KOPT-K1 (cell line): Measurements from ENCODE around the gene SLC22A1.
"Not testable (repeated sequence)": the region's sequence is repeated elsewhere in the genome, so short reads cannot be mapped to it uniquely, and the experiment has no call there.

Source experiments
- H3K27ac ChIP-seq: fragments of 200-600 bp; sonication (generic); 2 replicates; pipeline ENCODE4 v1.5.1; 2016; ENCODE audit warnings: antibody characterized with exemption, mild to moderate bottlenecking, low read depth, low read length; ENCODE audit not compliant: poor library complexity, severe bottlenecking
- H3K36me3 ChIP-seq: fragments of 200-600 bp; sonication (generic); 2 replicates; pipeline ENCODE4 v1.5.1; 2017; ENCODE audit warnings: antibody characterized with exemption, mild to moderate bottlenecking, low read length, moderate library complexity; ENCODE audit not compliant: insufficient read depth
- H3K9me3 ChIP-seq: fragments of 200-600 bp; sonication (generic); 2 replicates; pipeline ENCODE4 v1.5.1; 2017; ENCODE audit warnings: antibody characterized with exemption, low read length, mild to moderate bottlenecking; ENCODE audit not compliant: insufficient read depth, poor library complexity, severe bottlenecking

The SLC22A1 gene

GRCh38 chr6:160125105-160125504, 3.5 kb downstream of the SLC22A1 start:
- H3K36me3 ChIP-seq, H3K9me3 ChIP-seq, H3K27ac ChIP-seq: not testable (repeated sequence)

- Histone ChIP-seq H3K9me3 (no peaks in the 10 kb centered on the region), H3K36me3 (no peaks in the 10 kb centered on the region), H3K27ac (no peak overlapping the region)
These were observed 5.9 kb downstream of the SLC22A1 start for GRCh38 chr6:160127270-160128124.

DNA sequence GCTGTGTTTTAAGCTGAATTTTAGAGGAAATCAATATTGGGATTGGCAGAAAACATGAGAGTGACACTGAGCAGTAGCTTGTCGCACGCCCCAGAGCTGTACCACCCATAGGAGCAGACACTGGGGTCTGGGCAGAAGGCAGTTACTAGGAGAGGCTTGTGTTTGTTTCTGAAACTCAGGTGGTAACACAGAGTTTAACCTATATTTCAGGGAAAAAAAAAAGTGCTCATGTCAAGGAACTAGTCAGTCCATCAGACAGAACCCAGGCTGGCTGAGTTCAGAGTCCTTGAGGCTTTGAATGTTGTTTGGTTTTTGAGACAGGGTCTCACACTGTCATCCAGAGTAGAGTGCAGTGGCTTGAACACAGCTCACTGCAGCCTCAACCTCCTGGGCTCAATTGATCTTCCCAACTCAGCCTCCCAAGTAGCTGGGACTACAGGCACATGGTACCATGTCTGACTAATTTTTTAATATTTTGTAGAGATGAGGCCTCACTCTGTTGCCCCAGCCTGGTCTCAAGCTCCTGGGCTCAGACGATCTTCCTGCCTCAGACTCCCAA, 6.6 kb downstream of the SLC22A1 start:
- H3K9me3 ChIP-seq = no peaks in the 10 kb centered on the region
- H3K36me3 ChIP-seq = no peaks in the 10 kb centered on the region
- H3K27ac ChIP-seq = no peak overlapping the region

GRCh38 chr6:160128879-160129516, 7.4 kb downstream of the SLC22A1 start:
- Histone ChIP-seq H3K27ac (no peak overlapping the region), H3K9me3 (no peaks in the 10 kb centered on the region), H3K36me3 (no peaks in the 10 kb centered on the region)

DNA sequence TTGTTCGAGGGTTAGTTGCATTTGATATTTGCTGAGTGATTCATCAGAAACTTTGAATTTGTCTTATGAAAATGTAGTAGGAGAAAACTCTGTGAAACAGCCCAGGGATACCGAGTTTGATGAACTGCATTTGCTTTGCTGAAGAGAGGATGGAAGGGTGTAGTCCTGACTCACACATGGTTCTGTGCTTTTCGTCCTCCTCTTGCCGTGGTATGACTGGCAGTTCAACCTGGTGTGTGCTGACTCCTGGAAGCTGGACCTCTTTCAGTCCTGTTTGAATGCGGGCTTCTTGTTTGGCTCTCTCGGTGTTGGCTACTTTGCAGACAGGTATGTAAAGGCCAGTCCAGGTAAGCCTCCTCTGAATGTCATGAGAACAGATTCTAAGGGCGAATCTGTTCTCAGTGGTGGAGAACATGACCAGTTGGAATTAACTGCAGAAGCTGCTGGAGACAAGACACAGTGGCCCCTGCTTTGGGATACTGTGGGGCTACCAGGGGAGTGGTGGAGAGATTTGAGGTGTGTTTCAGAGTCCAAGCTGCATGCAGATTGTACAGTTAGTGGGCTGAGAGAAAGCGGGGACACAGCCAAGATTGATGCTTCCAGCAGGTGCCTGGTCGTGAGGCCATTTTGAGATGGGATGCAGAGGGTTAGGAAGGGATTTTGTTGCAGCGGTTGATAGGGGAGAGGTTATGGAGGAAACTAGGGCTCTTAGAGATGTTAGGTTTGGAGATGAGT, 8.4 kb downstream of the SLC22A1 start:
- no peaks in the 10 kb centered on the region for H3K36me3 ChIP-seq
- no peak overlapping the region for H3K27ac ChIP-seq
- no peaks in the 10 kb centered on the region for H3K9me3 ChIP-seq

- Histone ChIP-seq H3K36me3 (no peaks in the 10 kb centered on the region), H3K9me3 (no peaks in the 10 kb centered on the region), H3K27ac (no peak overlapping the region)
These were observed 9.3 kb downstream of the SLC22A1 start for GRCh38 chr6:160130729-160131484.

DNA sequence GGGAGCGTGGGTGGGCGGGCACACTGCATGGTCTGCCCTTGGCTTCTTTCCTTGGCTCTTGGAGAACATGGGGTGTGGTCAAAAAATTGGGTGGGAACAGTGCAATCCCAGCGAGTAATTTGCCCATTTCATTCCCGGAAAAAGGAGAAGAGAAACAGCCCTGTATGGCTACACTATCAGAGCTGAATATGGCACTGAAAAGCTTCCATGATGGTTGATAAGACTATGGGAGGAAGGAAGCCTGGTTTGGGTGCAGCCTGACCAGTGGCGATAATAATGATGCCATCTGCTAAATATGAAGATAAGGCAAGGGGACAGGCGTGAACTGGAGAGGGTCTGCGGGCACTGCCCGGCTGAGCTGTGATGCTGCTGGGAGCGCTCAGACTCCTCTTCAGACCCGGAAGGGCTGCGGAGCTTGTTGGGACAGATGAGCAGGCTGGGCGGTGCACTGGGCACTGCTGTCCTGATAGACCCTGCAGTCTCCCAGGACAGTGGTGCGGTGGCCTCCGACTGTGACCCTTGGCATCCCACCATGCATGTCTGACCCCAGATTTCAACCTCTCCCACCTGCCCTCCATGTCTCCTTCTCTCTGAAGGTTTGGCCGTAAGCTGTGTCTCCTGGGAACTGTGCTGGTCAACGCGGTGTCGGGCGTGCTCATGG, 10.2 kb downstream of the SLC22A1 start:
- Histone ChIP-seq H3K27ac (no peak overlapping the region), H3K36me3 (no peaks in the 10 kb centered on the region)

GRCh38 chr6:160132297-160132637, 10.7 kb downstream of the SLC22A1 start:
- Histone ChIP-seq H3K27ac (no peak overlapping the region), H3K9me3 (no peaks in the 10 kb centered on the region), H3K36me3 (no peaks in the 10 kb centered on the region)

More for the DNA sequence above, 10.2 kb downstream of the SLC22A1 start:
- H3K9me3 ChIP-seq = no peaks in the 10 kb centered on the region

DNA sequence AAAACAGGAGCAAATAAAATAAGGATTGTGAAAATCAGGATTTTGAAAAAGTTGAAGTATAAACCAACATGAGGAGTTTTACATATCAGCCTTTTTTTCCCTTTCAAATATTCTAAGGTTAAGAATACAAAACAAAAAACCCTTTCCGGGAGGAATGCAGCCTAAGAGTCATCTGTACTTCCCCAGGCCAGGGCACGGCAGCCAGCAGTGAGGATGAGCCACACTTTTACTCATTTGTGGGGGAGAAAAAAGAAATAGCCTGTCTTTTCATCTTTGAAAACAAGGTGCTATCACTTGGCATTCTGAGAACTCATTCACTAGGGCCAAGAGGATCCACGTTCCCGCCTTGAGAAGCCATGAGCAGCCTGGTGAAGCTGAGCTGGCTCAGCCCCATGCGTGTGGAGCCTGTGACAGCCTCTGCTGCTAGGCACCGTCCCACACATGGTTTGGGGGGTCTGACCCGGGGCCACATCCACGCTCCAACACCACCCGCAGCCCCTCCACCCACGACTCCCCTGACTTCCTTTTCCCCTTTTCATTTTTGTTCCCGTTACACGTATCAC, 11.2 kb downstream of the SLC22A1 start:
- Histone ChIP-seq H3K36me3 (no peaks in the 10 kb centered on the region), H3K9me3 (no peaks in the 10 kb centered on the region), H3K27ac (no peak overlapping the region)

- Histone ChIP-seq H3K27ac (no peak overlapping the region), H3K9me3 (no peaks in the 10 kb centered on the region), H3K36me3 (no peaks in the 10 kb centered on the region)
These were observed 12.1 kb downstream of the SLC22A1 start for GRCh38 chr6:160133441-160134336.

GRCh38 chr6:160134337-160134751, 12.7 kb downstream of the SLC22A1 start:
- not testable (repeated sequence) for H3K27ac ChIP-seq, H3K36me3 ChIP-seq, H3K9me3 ChIP-seq

DNA sequence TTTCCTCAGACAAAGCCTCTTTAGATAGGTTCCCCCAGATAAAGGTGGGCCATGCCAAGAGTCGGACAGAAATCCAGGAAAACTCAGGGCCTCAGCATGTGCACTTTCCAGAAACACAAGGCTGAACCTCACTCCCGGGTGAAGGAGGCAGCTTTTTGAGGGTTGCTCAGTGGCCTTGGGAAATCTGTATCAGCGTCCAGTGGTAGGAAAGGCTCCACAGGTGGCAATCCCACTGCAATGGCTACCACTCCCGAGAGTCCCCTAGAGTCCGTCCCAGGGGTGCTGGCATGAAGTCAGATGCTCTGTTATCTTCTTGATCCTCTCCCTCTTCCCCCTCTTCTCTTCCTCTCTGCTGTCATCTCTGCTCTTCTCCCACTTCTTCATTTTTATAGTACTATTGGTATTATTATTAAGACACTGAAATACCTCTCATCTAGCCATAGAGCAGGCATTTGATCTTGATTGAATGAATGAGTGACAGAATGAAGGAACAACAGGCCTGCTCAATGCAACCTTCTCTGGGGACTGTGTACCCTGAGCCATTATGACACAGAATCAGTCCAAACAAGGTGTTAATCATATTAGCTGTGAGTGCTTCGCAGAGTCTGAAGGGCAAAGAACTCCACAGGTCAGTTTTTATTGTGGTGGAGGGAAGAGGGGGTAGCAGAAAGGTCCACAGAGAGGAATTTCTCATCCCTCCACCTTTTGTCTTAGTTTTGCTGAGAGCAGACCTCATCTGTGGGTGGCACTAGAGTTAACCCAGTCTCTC, 13.3 kb downstream of the SLC22A1 start:
- no peaks in the 10 kb centered on the region for H3K36me3 ChIP-seq
- no peak overlapping the region for H3K27ac ChIP-seq
- H3K9me3 ChIP-seq = no peaks in the 10 kb centered on the region
